H1 (cell line): ENCODE data around the gene IRAK3. TPM values are rescaled to one million over a fixed set of nuclear protein-coding genes. Genes with fewer than 3 reads are reported as not detected.

Experiments
- CTCF ChIA-PET: fragments of 300-600 bp; sonication (Branson Sonifier 250); formaldehyde crosslinking; loops from one replicate; lab custom pipeline; 2021; ENCODE audit not compliant: partially characterized antibody; lab: Charles Lee
- POLR2A ChIA-PET: fragments of 300-600 bp; sonication (Branson Sonifier 250); formaldehyde crosslinking; loops from one replicate; lab custom pipeline; 2021; ENCODE audit warnings: inconsistent platforms; ENCODE audit not compliant: partially characterized antibody; lab: Charles Lee
- DNase-seq, 2 experiments: peaks; one replicate each; pipeline versions ENCODE4 v3.0.0 to v3.0.0-alpha.2; 2010 to 2022; ENCODE audit warnings: low spot score in 2 of 2, low read depth in 1 of 2, mixed read lengths in 1 of 2
- FAIRE-seq: peaks from 2 replicates; lab custom pipeline; 2011; peaks lifted over from hg19 to GRCh38; lab: Jason Lieb, UNC
- H2AFZ ChIP-seq: 2 replicates; pipeline ENCODE4 v1.8.1; 2012; ENCODE audit warnings: low read length, inconsistent platforms
- H2AK5ac ChIP-seq: 2 replicates; pipeline ENCODE4 v1.6.1; 2013; ENCODE audit warnings: low read depth, low read length
- H2BK120ac ChIP-seq: replicated peaks from 2 replicates; pipeline ENCODE3; 2013; ENCODE audit warnings: low read depth, low read length, inconsistent platforms
- H2BK12ac ChIP-seq: 2 replicates; pipeline ENCODE4 v1.6.1; 2013; ENCODE audit warnings: low read depth, low read length
- H2BK15ac ChIP-seq: 2 replicates; pipeline ENCODE4 v1.6.1; 2013; ENCODE audit warnings: low read length
- H2BK20ac ChIP-seq: 2 replicates; pipeline ENCODE4 v1.6.1; 2013; ENCODE audit warnings: low read length
- H2BK5ac ChIP-seq: 2 replicates; pipeline ENCODE4 v1.6.1; 2013; ENCODE audit warnings: low read depth, low read length
- H3K14ac ChIP-seq: 2 replicates; pipeline ENCODE4 v1.6.1; 2013; ENCODE audit warnings: inconsistent platforms; ENCODE audit not compliant: insufficient read length
- H3K18ac ChIP-seq: 2 replicates; pipeline ENCODE4 v1.6.1; 2013; ENCODE audit warnings: low read length; ENCODE audit errors: extremely low read depth
- H3K23ac ChIP-seq: 2 replicates; pipeline ENCODE4 v1.6.1; 2013; ENCODE audit warnings: inconsistent platforms; ENCODE audit not compliant: insufficient read length
- H3K23me2 ChIP-seq: 2 replicates; pipeline ENCODE4 v1.6.1; 2013; ENCODE audit warnings: low read depth, low read length
- H3K27ac ChIP-seq: 2 replicates; pipeline ENCODE4 v1.6.1; 2011; ENCODE audit warnings: low read depth, low read length, inconsistent platforms
- H3K27me3 ChIP-seq, 4 experiments: replicated peaks in 1 of 4; 1 replicate in 1 of 4; 2 replicates in 3 of 4; pipeline versions ENCODE4 v1.6.1 to v1.8.1; 2011 to 2013; ENCODE audit warnings: low read length in 3 of 4, mild to moderate bottlenecking in 3 of 4, inconsistent platforms in 2 of 4, mixed read lengths in 2 of 4, moderate library complexity in 1 of 4; ENCODE audit not compliant: control insufficient read depth in 3 of 4, insufficient read depth in 3 of 4; ENCODE audit errors: extremely low read depth in 1 of 4
- H3K36me3 ChIP-seq, 4 experiments: 2 replicates each; pipeline versions ENCODE4 v1.6.1 to v1.8.1; 2011 to 2013; ENCODE audit warnings: mild to moderate bottlenecking in 4 of 4, low read length in 3 of 4, moderate library complexity in 2 of 4, control low read depth in 1 of 4, inconsistent platforms in 1 of 4; ENCODE audit not compliant: insufficient read depth in 4 of 4, control insufficient read depth in 2 of 4
- H3K4ac ChIP-seq: replicated peaks from 2 replicates; pipeline ENCODE3; 2013; ENCODE audit warnings: low read length, low read depth, mixed read lengths, inconsistent platforms; ENCODE audit not compliant: insufficient read length
- H3K4me1 ChIP-seq, 4 experiments: replicated peaks in 1 of 4; 1 replicate in 1 of 4; 2 replicates in 3 of 4; pipeline versions ENCODE4 v1.6.1 to v1.8.1; 2011 to 2013; ENCODE audit warnings: low read length in 3 of 4, inconsistent platforms in 2 of 4, mixed read lengths in 1 of 4; ENCODE audit not compliant: insufficient read depth in 4 of 4, control insufficient read depth in 3 of 4
- H3K4me2 ChIP-seq, 2 experiments: 2 replicates each; pipeline versions ENCODE4 v1.6.1 to v1.8.1; 2011 to 2013; ENCODE audit warnings: low read depth in 2 of 2, low read length in 2 of 2, control low read depth in 1 of 2, inconsistent platforms in 1 of 2, mild to moderate bottlenecking in 1 of 2; ENCODE audit not compliant: insufficient read depth in 1 of 2
- H3K4me3 ChIP-seq, 4 experiments: fragments of 200-600, 300-600 bp in 1 of 4; sonication (generic), shearing (Covaris generic), sonication (Bioruptor Twin) in 1 of 4; 2 replicates each; pipeline versions ENCODE4 v1.5.1 to v1.8.1; 2011 to 2016; ENCODE audit warnings: low read length in 4 of 4, low read depth in 3 of 4, control low read depth in 2 of 4, inconsistent platforms in 2 of 4, mild to moderate bottlenecking in 2 of 4, mixed read lengths in 1 of 4, moderate library complexity in 1 of 4; ENCODE audit not compliant: insufficient read depth in 2 of 4; ENCODE audit errors: extremely low read depth in 1 of 4
- H3K56ac ChIP-seq: replicated peaks from 2 replicates; pipeline ENCODE3; 2013; ENCODE audit warnings: low read depth, mild to moderate bottlenecking, mixed read lengths, low read length, inconsistent platforms; ENCODE audit not compliant: insufficient read length
- H3K79me1 ChIP-seq: 2 replicates; pipeline ENCODE4 v1.6.1; 2013; ENCODE audit warnings: low read depth, low read length, control low read depth
- H3K79me2 ChIP-seq, 2 experiments: 2 replicates each; pipeline versions ENCODE4 v1.6.1 to v1.8.1; 2012 to 2013; ENCODE audit warnings: low read length in 2 of 2, mild to moderate bottlenecking in 2 of 2, inconsistent platforms in 1 of 2; ENCODE audit not compliant: insufficient read depth in 2 of 2, control insufficient read depth in 1 of 2
- H3K9ac ChIP-seq, 4 experiments: replicated peaks in 1 of 4; 1 replicate in 1 of 4; 2 replicates in 3 of 4; pipeline versions ENCODE4 v1.6.1 to v1.8.1; 2011 to 2013; ENCODE audit warnings: low read depth in 3 of 4, low read length in 3 of 4, control low read depth in 2 of 4, mild to moderate bottlenecking in 2 of 4, moderate library complexity in 2 of 4, inconsistent platforms in 1 of 4; ENCODE audit errors: extremely low read depth in 1 of 4
- H3K9me3 ChIP-seq, 2 experiments: 2 replicates each; pipeline versions ENCODE4 v1.6.1 to v1.8.1; 2012 to 2013; ENCODE audit warnings: mild to moderate bottlenecking in 2 of 2, moderate library complexity in 2 of 2, control low read depth in 1 of 2, inconsistent platforms in 1 of 2, low read depth in 1 of 2, low read length in 1 of 2, mixed read lengths in 1 of 2; ENCODE audit not compliant: insufficient read depth in 2 of 2
- H4K20me1 ChIP-seq, 2 experiments: replicated peaks in 1 of 2; 2 replicates each; pipeline versions ENCODE3 to v1.8.1; 2011 to 2013; ENCODE audit warnings: inconsistent platforms in 2 of 2, low read length in 2 of 2, mild to moderate bottlenecking in 1 of 2; ENCODE audit not compliant: insufficient read depth in 2 of 2, control insufficient read depth in 1 of 2
- H4K5ac ChIP-seq: 2 replicates; pipeline ENCODE4 v1.6.1; 2013; ENCODE audit warnings: low read length, low read depth, mixed read lengths, inconsistent platforms; ENCODE audit not compliant: insufficient read length
- H4K8ac ChIP-seq: 2 replicates; pipeline ENCODE4 v1.8.0; 2013; ENCODE audit warnings: mild to moderate bottlenecking, moderate library complexity, low read length, inconsistent platforms; ENCODE audit not compliant: insufficient read depth; ENCODE audit errors: extremely low read depth
- H4K91ac ChIP-seq: replicated peaks from 2 replicates; pipeline ENCODE3; 2013; ENCODE audit warnings: low read length, mixed read lengths, inconsistent platforms; ENCODE audit not compliant: insufficient read length
- CTBP2 ChIP-seq: IDR thresholded peaks from 2 replicates; pipeline ENCODE4 v1.7.0; 2011; ENCODE audit warnings: borderline replicate concordance, mild to moderate bottlenecking, moderate library complexity, mixed read lengths, low read length; ENCODE audit not compliant: insufficient read depth, insufficient read length
- E2F6 ChIP-seq: IDR thresholded peaks from 2 replicates; pipeline ENCODE4 v1.6.1; 2012; ENCODE audit warnings: inconsistent platforms
- FOSL1 ChIP-seq: IDR thresholded peaks from 2 replicates; pipeline ENCODE4 v1.6.1; 2011; ENCODE audit warnings: mild to moderate bottlenecking, low read depth, low read length, moderate library complexity; ENCODE audit not compliant: insufficient read depth
- GTF2F1 ChIP-seq: IDR thresholded peaks from 2 replicates; pipeline ENCODE4 v1.6.1; 2012; ENCODE audit warnings: low read depth, low read length, improper control_type of control experiment, borderline replicate concordance
- RAD21 ChIP-seq, 2 experiments: IDR thresholded peaks in 1 of 2; conservative IDR thresholded peaks in 1 of 2; 2 replicates each; pipeline ENCODE4 v1.6.1; 2011; ENCODE audit warnings: low read depth in 2 of 2, low read length in 2 of 2, improper control_type of control experiment in 1 of 2, inconsistent platforms in 1 of 2, mild to moderate bottlenecking in 1 of 2, moderate library complexity in 1 of 2
- SIX5 ChIP-seq: IDR thresholded peaks from 2 replicates; pipeline ENCODE4 v1.6.1; 2011; ENCODE audit warnings: mild to moderate bottlenecking, low read depth, low read length
- SP4 ChIP-seq: IDR thresholded peaks from 2 replicates; pipeline ENCODE4 v1.6.1; 2012; ENCODE audit warnings: low read length, inconsistent platforms
- TBP ChIP-seq: IDR thresholded peaks from 2 replicates; pipeline ENCODE4 v1.6.1; 2011; ENCODE audit warnings: low read depth, low read length, improper control_type of control experiment
- TEAD4 ChIP-seq: IDR thresholded peaks from 2 replicates; pipeline ENCODE4 v1.6.1; 2012; ENCODE audit warnings: low read depth, low read length, inconsistent platforms, mixed read lengths
- WGBS, 2 experiments: shearing (Covaris generic) in 1 of 2; methylation state at CpG; one replicate each; pipeline versions ENCODE4 v1.1.6 to v1.1.7; 2013 to 2015; ENCODE audit warnings: low lambda C conversion rate in 2 of 2, mixed read lengths in 2 of 2, inconsistent platforms in 1 of 2, low coverage in 1 of 2, missing lambda C conversion rate in 1 of 2; ENCODE audit not compliant: insufficient replicate concordance in 2 of 2, insufficient coverage in 1 of 2, insufficient read length in 1 of 2; ENCODE audit errors: extremely low coverage in 1 of 2, missing lambda C conversion rate in 1 of 2; 5-methylcytosine and 5-hydroxymethylcytosine counted together
- polyA plus RNA-seq, 7 experiments: library from polyadenylated mRNA; depleted of rRNA in 3 of 7; stranded (reverse) in 5 of 7; unstranded in 2 of 7; fragments of >200 nt in 5 of 7; fragments of 200-250 nt in 2 of 7; gene quantifications; 1 replicate in 5 of 7; 2 replicates in 1 of 7; 4 replicates in 1 of 7; pipeline versions ENCODE4 v1.2.1 to v1.2.3, GENCODE V29; 2011 to 2013; ENCODE audit warnings: missing spikeins in 2 of 7, mixed read lengths in 2 of 7
- total RNA-seq: library from RNA; stranded (reverse); fragmentation: NEBNext Ultra II Directional; extraction: Animal tissue kit (Norgen Biotek cat#: 25700); gene quantifications from 2 replicates; pipeline ENCODE4 v1.2.1, GENCODE V29; 2021
- TF ChIP-seq, protein P1 (sequence below): IDR thresholded peaks from 2 replicates; pipeline ENCODE4 v1.6.1; 2012; ENCODE audit warnings: low read length, inconsistent platforms
- TF ChIP-seq, protein P2 (sequence below): IDR thresholded peaks from 2 replicates; pipeline ENCODE4 v1.6.1; 2011; ENCODE audit warnings: low read length, improper control_type of control experiment

Gene IRAK3
- total and polyA plus RNA-seq, 2 of the 8 experiments (the other 6 are each of a cell fraction or from before 2014, with no cell fraction given) = 0.51 to 2.2 TPM

- no peaks in the 10 kb centered on the region for H3K23me2 ChIP-seq
- H2BK120ac ChIP-seq = no peak overlapping the region
- H3K4me1 ChIP-seq = no peaks in the 10 kb centered on the region
- H2AFZ ChIP-seq = no peak overlapping the region
- no peak overlapping the region for H3K27ac ChIP-seq
- no peak overlapping the region for H4K5ac ChIP-seq
- H3K4ac ChIP-seq = no peak overlapping the region
- DNase-seq = no peak
- H2BK15ac ChIP-seq = no peak overlapping the region
- no peak overlapping the region for H3K4me2 ChIP-seq
- H3K36me3 ChIP-seq = no peaks in the 10 kb centered on the region
- ChIA-PET POLR2A (no interaction called here), CTCF (no interaction called here)
- H3K79me2 ChIP-seq = no peaks in the 10 kb centered on the region
- no peak overlapping the region for H2BK20ac ChIP-seq
- H3K23ac ChIP-seq = no peak overlapping the region
- H2BK5ac ChIP-seq = no peak overlapping the region
- H4K91ac ChIP-seq = no peak overlapping the region
- H3K79me1 ChIP-seq = no peaks in the 10 kb centered on the region
- H3K18ac ChIP-seq = no peak overlapping the region
- H3K27me3 ChIP-seq = no peaks in the 10 kb centered on the region
- H2AK5ac ChIP-seq = no peak overlapping the region
- H3K4me3 ChIP-seq = no peak overlapping the region
- H4K20me1 ChIP-seq = no peaks in the 10 kb centered on the region
- no peak overlapping the region for H2BK12ac ChIP-seq
- H3K14ac ChIP-seq = no peak overlapping the region
- TF ChIP-seq SIX5 (no peak), TEAD4 (no peak), E2F6 (no peak), TBP (no peak), GTF2F1 (no peak), RAD21 (IDR thresholded peaks at IDR 0.05 in 1 of 2, conservative IDR thresholded peaks at IDR 0.05 in 1 of 2; ENCODE audit: low read depth in 2 of 2, low read length in 2 of 2) (no peak), FOSL1 (no peak), SP4 (no peak), CTBP2 (no peak)
- TF ChIP-seq, protein P1, sequence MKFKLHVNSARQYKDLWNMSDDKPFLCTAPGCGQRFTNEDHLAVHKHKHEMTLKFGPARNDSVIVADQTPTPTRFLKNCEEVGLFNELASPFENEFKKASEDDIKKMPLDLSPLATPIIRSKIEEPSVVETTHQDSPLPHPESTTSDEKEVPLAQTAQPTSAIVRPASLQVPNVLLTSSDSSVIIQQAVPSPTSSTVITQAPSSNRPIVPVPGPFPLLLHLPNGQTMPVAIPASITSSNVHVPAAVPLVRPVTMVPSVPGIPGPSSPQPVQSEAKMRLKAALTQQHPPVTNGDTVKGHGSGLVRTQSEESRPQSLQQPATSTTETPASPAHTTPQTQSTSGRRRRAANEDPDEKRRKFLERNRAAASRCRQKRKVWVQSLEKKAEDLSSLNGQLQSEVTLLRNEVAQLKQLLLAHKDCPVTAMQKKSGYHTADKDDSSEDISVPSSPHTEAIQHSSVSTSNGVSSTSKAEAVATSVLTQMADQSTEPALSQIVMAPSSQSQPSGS = no peak
- TF ChIP-seq, protein P2, sequence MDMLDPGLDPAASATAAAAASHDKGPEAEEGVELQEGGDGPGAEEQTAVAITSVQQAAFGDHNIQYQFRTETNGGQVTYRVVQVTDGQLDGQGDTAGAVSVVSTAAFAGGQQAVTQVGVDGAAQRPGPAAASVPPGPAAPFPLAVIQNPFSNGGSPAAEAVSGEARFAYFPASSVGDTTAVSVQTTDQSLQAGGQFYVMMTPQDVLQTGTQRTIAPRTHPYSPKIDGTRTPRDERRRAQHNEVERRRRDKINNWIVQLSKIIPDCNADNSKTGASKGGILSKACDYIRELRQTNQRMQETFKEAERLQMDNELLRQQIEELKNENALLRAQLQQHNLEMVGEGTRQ = no peak
- H3K56ac ChIP-seq = no peak overlapping the region
- no peak overlapping the region for H3K9ac ChIP-seq
- no peak overlapping the region for H4K8ac ChIP-seq
- no peak for FAIRE-seq
- 86% methylated on average over 3 of the region's 3 CpGs; no CpG with 5 or more reads in 1 of the 2 experiments for WGBS, 2 experiments
- H3K9me3 ChIP-seq = no peaks in the 10 kb centered on the region
Observed at GRCh38 chr12:66287275-66287674, 98.3 kb downstream of the IRAK3 start.
